Sigmoid colon (tissue), 7 donors: ENCODE data around the gene VAV3. TPM values are rescaled to one million over a fixed set of nuclear protein-coding genes. Genes with fewer than 3 reads are reported as not detected.
A peak's percentile ranks its signal among the peaks of the same experiment; 100 is the strongest.

Experiments used
- DNase-seq: peaks from one replicate; pipeline ENCODE4 v3.0.0-alpha.2; 2019
- H3K27ac ChIP-seq, 4 donors: fragments of 200-600 bp; sonication (generic); one replicate each; pipeline ENCODE4 v1.5.1; 2016 to 2019; ENCODE audit warnings: mild to moderate bottlenecking in 1 of 4
- H3K27me3 ChIP-seq, 3 donors: fragments of 200-600 bp; sonication (generic); one replicate each; pipeline ENCODE4 v1.5.1; 2019; ENCODE audit warnings: mild to moderate bottlenecking in 1 of 3
- H3K36me3 ChIP-seq, 4 donors: fragments of 200-600 bp; sonication (generic); one replicate each; pipeline ENCODE4 v1.5.1; 2016 to 2019
- H3K4me1 ChIP-seq, 4 donors: fragments of 200-600 bp; sonication (generic); one replicate each; pipeline ENCODE4 v1.5.1; 2017 to 2019
- H3K4me3 ChIP-seq, 4 donors: fragments of 200-600 bp; sonication (generic); one replicate each; pipeline ENCODE4 v1.5.1; 2017 to 2019; ENCODE audit warnings: mild to moderate bottlenecking in 2 of 4, moderate library complexity in 1 of 4
- H3K9me3 ChIP-seq, 4 donors: fragments of 200-600 bp in 3 of 4; sonication (generic) in 3 of 4; one replicate each; pipeline versions ENCODE4 v1.5.1 to v1.6.1; 2013 to 2019
- EP300 ChIP-seq, 4 donors: sonication (generic); formaldehyde crosslinking; IDR thresholded peaks; one replicate each; pipeline ENCODE4 v1.6.1; 2017; ENCODE audit warnings: antibody characterized with exemption in 4 of 4
- POLR2A ChIP-seq, 2 donors: fragments of 450-650 bp; IDR thresholded peaks; one replicate each; pipeline ENCODE4 v1.6.1; 2016; ENCODE audit warnings: antibody characterized with exemption in 2 of 2, mild to moderate bottlenecking in 2 of 2, moderate library complexity in 2 of 2
- POLR2AphosphoS5 ChIP-seq, 4 donors: sonication (generic); formaldehyde crosslinking; IDR thresholded peaks; one replicate each; pipeline ENCODE4 v1.6.1; 2017; ENCODE audit warnings: antibody characterized with exemption in 4 of 4
- WGBS, 2 donors: extraction: QIAGEN DNeasy Blood & Tissue Kit; methylation state at CpG; one replicate each; pipeline ENCODE4 v1.1.7; 2013; 5-methylcytosine and 5-hydroxymethylcytosine counted together
- intact Hi-C: fragments of 100-400 bp; cut with DNase I; formaldehyde crosslinking; loops from one replicate; pipeline ENCODE4 v1.15.1; 2023
- polyA plus RNA-seq, 3 donors: library from polyadenylated mRNA; stranded (reverse); fragments of 200-250 nt; gene quantifications; one replicate each; pipeline ENCODE4 v1.2.3, GENCODE V29; 2013
- total RNA-seq, 4 donors: library from RNA; depleted of rRNA; stranded (reverse); fragments of >200 nt; gene quantifications; one replicate each; pipeline ENCODE4 v1.1.0, GENCODE V29; 2016
- TF ChIP-seq, protein P1 (sequence below), 4 experiments: fragments of 450-650 bp in 3 of 4; fragments of 200-600 bp in 1 of 4; IDR thresholded peaks; one replicate each; pipeline ENCODE4 v1.5.1; 2016 to 2019; ENCODE audit warnings: antibody characterized with exemption in 4 of 4, mild to moderate bottlenecking in 3 of 4, moderate library complexity in 2 of 4
- donor health status: healthy with polysubstance abuse.
- donor health status: Bipolar disorder and iron deficiency.
- donor health status: healthy.

Gene VAV3
- total and polyA plus RNA-seq, 7 donors: 3.5 to 72.1 (median 17.3) TPM

DNA sequence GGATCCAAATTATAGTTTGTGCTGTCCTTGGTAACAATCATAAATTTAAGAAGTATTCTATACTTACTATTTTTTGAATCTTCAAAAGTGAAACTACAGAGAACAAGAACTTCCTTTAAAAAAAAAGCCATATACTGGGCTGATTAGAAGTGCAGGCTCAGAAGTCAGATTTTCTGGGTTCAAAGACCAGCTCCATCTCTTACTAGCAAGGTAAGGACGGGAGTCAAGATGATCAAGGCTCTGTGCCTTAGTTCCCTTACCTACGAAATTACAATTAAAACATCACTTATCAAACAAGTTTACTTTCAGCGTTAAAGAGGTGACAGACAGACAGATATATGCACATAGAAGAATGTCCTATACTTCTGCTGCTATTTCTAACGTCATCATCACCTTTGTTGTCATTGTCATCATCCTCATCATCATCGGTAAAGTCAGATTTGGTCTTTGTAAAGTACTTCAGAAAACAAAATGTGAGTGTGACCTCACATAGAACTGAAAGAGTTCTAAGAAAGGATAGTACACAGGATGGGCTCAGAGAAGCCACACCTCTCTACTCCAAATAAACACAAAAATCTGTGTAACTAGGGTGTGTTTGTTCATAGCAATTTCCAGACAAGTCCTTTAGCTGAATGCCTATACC lies 178.7 kb downstream of the VAV3 start:
- no peaks in the 10 kb centered on the region for H3K9me3 ChIP-seq
- H3K4me3 ChIP-seq: no peak overlapping the region
- DNase-seq: no peak
- 45 to 48% methylated on average over 5 of the region's 5 CpGs for WGBS, 2 donors
- intact Hi-C loops: no loop called here
- TF ChIP-seq EP300 (IDR thresholded peaks at IDR 0.05): no peak
- TF ChIP-seq POLR2AphosphoS5 (IDR thresholded peaks at IDR 0.05): no peak
- TF ChIP-seq, protein P1, sequence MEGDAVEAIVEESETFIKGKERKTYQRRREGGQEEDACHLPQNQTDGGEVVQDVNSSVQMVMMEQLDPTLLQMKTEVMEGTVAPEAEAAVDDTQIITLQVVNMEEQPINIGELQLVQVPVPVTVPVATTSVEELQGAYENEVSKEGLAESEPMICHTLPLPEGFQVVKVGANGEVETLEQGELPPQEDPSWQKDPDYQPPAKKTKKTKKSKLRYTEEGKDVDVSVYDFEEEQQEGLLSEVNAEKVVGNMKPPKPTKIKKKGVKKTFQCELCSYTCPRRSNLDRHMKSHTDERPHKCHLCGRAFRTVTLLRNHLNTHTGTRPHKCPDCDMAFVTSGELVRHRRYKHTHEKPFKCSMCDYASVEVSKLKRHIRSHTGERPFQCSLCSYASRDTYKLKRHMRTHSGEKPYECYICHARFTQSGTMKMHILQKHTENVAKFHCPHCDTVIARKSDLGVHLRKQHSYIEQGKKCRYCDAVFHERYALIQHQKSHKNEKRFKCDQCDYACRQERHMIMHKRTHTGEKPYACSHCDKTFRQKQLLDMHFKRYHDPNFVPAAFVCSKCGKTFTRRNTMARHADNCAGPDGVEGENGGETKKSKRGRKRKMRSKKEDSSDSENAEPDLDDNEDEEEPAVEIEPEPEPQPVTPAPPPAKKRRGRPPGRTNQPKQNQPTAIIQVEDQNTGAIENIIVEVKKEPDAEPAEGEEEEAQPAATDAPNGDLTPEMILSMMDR (IDR thresholded peaks at IDR 0.05): no peak
- TF ChIP-seq POLR2A (IDR thresholded peaks at IDR 0.05): no peak
- no peak overlapping the region for H3K27ac ChIP-seq
- H3K36me3 ChIP-seq: no peaks in the 10 kb centered on the region
- no peaks in the 10 kb centered on the region for H3K4me1 ChIP-seq
- H3K27me3 ChIP-seq: no peaks in the 10 kb centered on the region

DNA sequence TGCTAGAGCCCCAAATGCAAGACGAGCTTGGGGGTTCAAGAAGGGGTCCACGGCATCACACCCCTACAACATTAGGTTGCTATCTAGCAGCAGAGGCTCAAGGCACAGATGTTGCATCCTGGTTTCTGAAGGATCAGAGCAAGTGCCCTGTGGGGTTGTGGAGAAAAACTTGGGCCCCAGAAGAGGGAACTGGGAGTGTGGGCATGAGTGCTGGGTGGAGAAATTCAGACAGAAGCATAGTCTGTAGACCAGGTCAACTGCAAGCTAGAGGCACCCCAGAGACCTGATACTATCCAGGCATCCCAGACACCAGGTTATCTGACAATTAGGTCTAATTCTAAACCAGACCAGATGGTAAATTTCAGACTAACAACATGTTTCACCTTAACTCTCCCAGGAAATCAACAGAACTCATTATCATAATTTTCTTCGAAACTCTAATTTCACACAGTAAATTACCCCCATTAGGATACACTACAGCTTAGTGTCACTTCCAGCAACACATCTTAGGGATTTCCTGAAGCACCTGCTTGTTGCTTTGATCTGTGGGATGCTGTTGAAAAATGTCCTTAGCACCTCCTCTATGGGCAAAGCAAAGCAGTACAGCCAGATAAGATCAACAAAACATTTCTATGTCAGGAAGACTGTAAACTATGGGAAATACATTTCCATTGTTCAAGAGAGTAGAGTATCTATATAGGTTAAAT lies 179.3 kb downstream of the VAV3 start:
- DNase-seq: no peak
- intact Hi-C loops: no loop called here
- Histone ChIP-seq H3K36me3 (no peaks in the 10 kb centered on the region), H3K4me1 (no peaks in the 10 kb centered on the region), H3K9me3 (no peaks in the 10 kb centered on the region), H3K27ac (no peak overlapping the region), H3K27me3 (no peaks in the 10 kb centered on the region), H3K4me3 (no peak overlapping the region)
- TF ChIP-seq POLR2AphosphoS5 (IDR thresholded peaks at IDR 0.05): no peak
- no peak for TF ChIP-seq EP300 (IDR thresholded peaks at IDR 0.05)
- TF ChIP-seq POLR2A (IDR thresholded peaks at IDR 0.05): no peak
- TF ChIP-seq, protein P1 (IDR thresholded peaks at IDR 0.05): no peak
- 90 to 91% methylated on average over 3 of the region's 3 CpGs for WGBS, 2 donors

DNA sequence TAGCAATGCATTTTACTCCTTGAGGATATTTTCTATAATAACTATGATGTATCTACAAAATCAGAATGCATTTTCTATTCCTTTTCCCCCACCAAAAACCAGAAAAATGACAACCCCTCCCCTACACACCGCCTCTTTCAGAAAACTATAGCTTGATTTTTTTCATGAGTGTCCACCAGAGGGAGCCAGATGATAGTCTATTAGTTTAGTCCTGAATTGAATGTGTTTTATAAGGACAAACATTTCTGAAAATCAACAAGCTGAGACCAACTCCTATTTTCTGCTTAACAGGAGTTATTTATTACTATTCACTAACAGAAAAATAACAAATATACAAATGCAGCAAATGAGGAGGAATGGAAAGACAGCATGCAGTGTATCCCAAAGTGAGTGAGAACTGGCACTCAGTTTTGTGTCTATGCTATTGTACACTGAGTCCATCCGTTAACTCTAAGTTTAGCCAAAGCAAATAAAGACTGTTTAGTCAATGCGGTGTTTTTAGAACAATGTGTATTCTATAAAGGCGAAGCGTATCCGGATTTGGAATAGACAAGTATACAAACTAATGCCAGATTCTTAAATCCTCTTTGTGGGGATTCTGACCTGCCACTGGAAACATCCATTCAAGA lies 182.6 kb downstream of the VAV3 start:
- no peaks in the 10 kb centered on the region for H3K9me3 ChIP-seq
- no peaks in the 10 kb centered on the region for H3K27me3 ChIP-seq
- 38 to 53% methylated on average over 6 of the region's 6 CpGs for WGBS, 2 donors
- H3K27ac ChIP-seq: no peak overlapping the region
- DNase-seq: no peak
- intact Hi-C loops: loop anchor here (1.0 kb wide), 1 partner anchor 343 kb away; no protein-coding TSS in a partner anchor
- H3K4me1 ChIP-seq: no peaks in the 10 kb centered on the region
- no peak for TF ChIP-seq POLR2AphosphoS5 (IDR thresholded peaks at IDR 0.05)
- no peak for TF ChIP-seq POLR2A (IDR thresholded peaks at IDR 0.05)
- no peak for TF ChIP-seq EP300 (IDR thresholded peaks at IDR 0.05)
- TF ChIP-seq, protein P1 (IDR thresholded peaks at IDR 0.05): peak; percentile 26 to 74 (median 52)
- no peaks in the 10 kb centered on the region for H3K36me3 ChIP-seq
- H3K4me3 ChIP-seq: no peak overlapping the region

DNA sequence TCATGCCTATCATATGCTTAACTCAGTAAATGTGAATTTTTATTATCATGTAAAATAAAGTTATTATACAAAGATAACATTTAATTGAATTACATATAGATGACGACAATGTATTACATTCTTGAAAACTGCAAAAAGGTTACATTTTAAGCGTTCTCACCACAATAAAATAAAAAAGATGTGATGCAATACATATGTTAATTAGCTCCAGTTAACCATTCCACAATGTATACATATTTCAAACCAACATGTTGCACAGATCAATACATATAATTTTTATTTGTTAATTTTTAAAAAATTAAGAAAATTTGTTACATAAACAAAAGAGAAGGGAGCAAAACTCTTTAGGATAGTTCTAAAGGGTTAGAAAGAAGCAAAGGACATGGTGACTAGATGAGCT lies 183.7 kb downstream of the VAV3 start:
- 75 to 90% methylated on average over 2 of the region's 2 CpGs for WGBS, 2 donors
- no peaks in the 10 kb centered on the region for H3K36me3 ChIP-seq
- intact Hi-C loops: no loop called here

More for the DNA sequence above, 183.7 kb downstream of the VAV3 start:
- H3K4me1 ChIP-seq: no peaks in the 10 kb centered on the region
- H3K27ac ChIP-seq: no peak overlapping the region
- TF ChIP-seq POLR2AphosphoS5 (IDR thresholded peaks at IDR 0.05) (no peak), POLR2A (IDR thresholded peaks at IDR 0.05) (no peak), EP300 (IDR thresholded peaks at IDR 0.05) (no peak)
- TF ChIP-seq, protein P1 (IDR thresholded peaks at IDR 0.05): no peak
- H3K27me3 ChIP-seq: no peaks in the 10 kb centered on the region
- no peak overlapping the region for H3K4me3 ChIP-seq
- no peaks in the 10 kb centered on the region for H3K9me3 ChIP-seq
- no peak for DNase-seq
